Heart right ventricle (tissue), 16 donors: Measurements from ENCODE around the gene UPF2. TPM values are rescaled to one million over a fixed set of nuclear protein-coding genes. Genes with fewer than 3 reads are reported as not detected.

ENCODE experiments used
- ATAC-seq, 8 donors: fragments of 200-7000 bp; cut with Tn5 transposase; one replicate each; pipeline ENCODE4 v1.9.1; 2020; ENCODE audit warnings: mild to moderate bottlenecking in 8 of 8, moderate library complexity in 8 of 8, moderate number of reproducible peaks in 1 of 8
- DNase-seq, 2 donors: peaks; one replicate each; pipeline ENCODE4 v3.0.0-alpha.2; 2020
- H3K27ac ChIP-seq, 10 donors: fragments of 200-600 bp; sonication (generic) in 2 of 10; one replicate each; pipeline versions ENCODE4 v1.5.0 to v1.8.0; 2020 to 2022; ENCODE audit warnings: mild to moderate bottlenecking in 3 of 10
- H3K27me3 ChIP-seq, 7 donors: fragments of 200-600 bp; one replicate each; pipeline ENCODE4 v1.8.0; 2021 to 2022; ENCODE audit warnings: mild to moderate bottlenecking in 2 of 7
- H3K36me3 ChIP-seq, 9 donors: fragments of 200-600 bp; sonication (generic) in 1 of 9; one replicate each; pipeline versions ENCODE4 v1.5.0 to v1.8.0; 2020 to 2022; ENCODE audit warnings: mild to moderate bottlenecking in 2 of 9
- H3K4me1 ChIP-seq, 9 donors: fragments of 200-600 bp; sonication (generic) in 1 of 9; one replicate each; pipeline versions ENCODE4 v1.5.0 to v1.8.0; 2020 to 2022; ENCODE audit warnings: mild to moderate bottlenecking in 4 of 9
- H3K4me3 ChIP-seq, 10 donors: fragments of 200-600 bp; sonication (generic) in 2 of 10; one replicate each; pipeline versions ENCODE4 v1.5.0 to v1.8.0; 2020 to 2022; ENCODE audit warnings: mild to moderate bottlenecking in 7 of 10, moderate library complexity in 2 of 10
- H3K9me3 ChIP-seq, 11 donors: fragments of 200-600 bp in 10 of 11; sonication (generic) in 2 of 11; one replicate each; pipeline versions ENCODE4 v1.5.0 to v1.8.0; 2013 to 2022; ENCODE audit warnings: mild to moderate bottlenecking in 2 of 11, control low read depth in 1 of 11, moderate library complexity in 1 of 11
- CTCF ChIP-seq, 9 donors: fragments of 200-600 bp; sonication (generic) in 2 of 9; IDR thresholded peaks; one replicate each; pipeline versions ENCODE4 v1.5.0 to v1.8.0; 2021 to 2022; ENCODE audit warnings: antibody characterized with exemption in 9 of 9, mild to moderate bottlenecking in 5 of 9, moderate library complexity in 1 of 9
- WGBS, 2 donors: extraction: QIAGEN DNeasy Blood & Tissue Kit; methylation state at CpG; one replicate each; pipeline ENCODE4 v1.1.7; 2013; ENCODE audit warnings: inconsistent platforms in 1 of 2; 5-methylcytosine and 5-hydroxymethylcytosine counted together
- intact Hi-C, 10 donors: fragments of 100-400 bp; cut with DNase I; formaldehyde crosslinking; loops; one replicate each; pipeline versions ENCODE4 v1.11.1 to v1.14.2; 2022
- polyA plus RNA-seq, 2 donors: library from polyadenylated mRNA; stranded (reverse); fragments of 200-250 nt; gene quantifications; one replicate each; pipeline ENCODE4 v1.2.3, GENCODE V29; 2013
- total RNA-seq, 10 donors: library from RNA; stranded (reverse); fragmentation: NEBNext Ultra II Directional in 3 of 10; extraction: Animal tissue kit (Norgen Biotek cat#: 25700) in 3 of 10; gene quantifications; one replicate each; pipeline versions ENCODE4 v1.2.1 to v1.2.4, GENCODE V29; 2021 to 2023
- donor health status: Arrhythmogenic right ventricular cardiomyopathy.
- donor health status: ischemic (EF 13 %, LVEDD 7.1; RV severe dilation, severe dysfunction).
- donor health status: healthy with polysubstance abuse.
- donor health status: DM: no; HTN: yes; CAD: no.
- donor health status: DM: no; HTN: no; CAD: no.
- donor health status: ischemic (EF 25% LVEDD 6.9; RV normal size, moderate dysfunction).
- donor health status: ischemic (EF 25% LVEDD 5.7; RV mildly dilated, moderate dysfunction).
- donor health status: healthy.
- donor health status: DM: yes; HTN: yes; CAD: no.
- donor health status: Ischemic cardiomyopathy.
- donor health status: ischemic (EF 35%, LVEDD 5.7; RV mildly dilated, moderate dysfunction).
- donor health status: nonischemic (EF 11% LVEDD 7.7; RV severe dilation, severe dysfunction).
- donor health status: DM: yes; HTN: yes; CAD: no.
- donor health status: PGD.
- donor health status: ischemic (EF 29% LVEDD 5.4; RV normal size, mild dysfunction).
- donor health status: nonischemic (EF 23%, LVEDD 6.1; RV moderate dilation, normal function).

UPF2 gene
- total and polyA plus RNA-seq, 12 donors: 7.9 to 20.2 (median 15.3) TPM

DNA sequence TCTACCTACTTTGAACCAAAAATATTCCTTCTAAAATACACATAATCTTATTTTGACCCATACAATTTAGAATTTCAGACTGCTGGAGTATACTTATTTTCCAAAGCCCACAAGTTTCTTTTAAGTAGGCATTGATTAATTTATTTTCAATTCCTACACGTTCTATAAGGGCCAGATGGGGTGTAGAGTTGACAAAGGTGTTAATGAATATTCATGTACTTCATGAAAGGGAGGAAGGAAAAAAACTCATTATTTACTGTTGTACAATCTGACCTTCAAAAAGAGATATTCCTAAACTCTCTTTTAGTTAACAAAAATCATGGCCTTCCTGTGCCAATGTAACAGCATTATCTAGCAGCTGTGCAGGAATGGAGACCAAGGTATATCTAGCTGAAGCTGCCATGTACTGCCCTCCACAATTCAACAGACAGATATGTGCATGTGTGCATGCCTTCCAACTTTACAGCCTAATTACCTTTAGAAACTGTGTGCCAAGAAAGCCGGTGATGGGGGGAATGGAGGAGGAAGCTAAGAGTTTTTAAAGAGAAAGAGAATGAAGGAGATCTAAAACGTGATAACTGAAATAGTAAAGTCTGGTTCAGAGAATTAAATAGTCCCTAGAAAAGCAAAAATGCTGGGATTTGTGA, 108.9 kb downstream of the UPF2 start:
- Histone ChIP-seq H3K9me3 (no peaks in the 10 kb centered on the region), H3K4me3 (no peak overlapping the region), H3K27ac (no peak overlapping the region), H3K4me1 (no peaks in the 10 kb centered on the region), H3K27me3 (no peaks in the 10 kb centered on the region), H3K36me3 (peaks cover 0 to 99% (median 47%) of the 10 kb centered on the region in 9 donors)
- 78 to 80% methylated on average over 3 of the region's 3 CpGs for WGBS, 2 donors
- TF ChIP-seq CTCF (IDR thresholded peaks at IDR 0.05): no peak
- intact Hi-C loops: no loop called here
- DNase-seq (no peak), ATAC-seq (no peak)

GRCh38 chr10:11931038-11931437, 111.6 kb downstream of the UPF2 start:
- Histone ChIP-seq H3K4me3 (no peak overlapping the region), H3K4me1 (no peaks in the 10 kb centered on the region), H3K27me3 (no peaks in the 10 kb centered on the region), H3K36me3 (peaks cover 0 to 99% (median 54%) of the 10 kb centered on the region in 9 donors), H3K9me3 (no peaks in the 10 kb centered on the region), H3K27ac (no peak overlapping the region)
- intact Hi-C loops: no loop called here
- 96% methylated on average over 4 of the region's 4 CpGs for whole genome bisulfite sequencing, 2 donors
- no peak for TF ChIP-seq CTCF (IDR thresholded peaks at IDR 0.05)
- DNase-seq (no peak), ATAC-seq (no peak)

DNA sequence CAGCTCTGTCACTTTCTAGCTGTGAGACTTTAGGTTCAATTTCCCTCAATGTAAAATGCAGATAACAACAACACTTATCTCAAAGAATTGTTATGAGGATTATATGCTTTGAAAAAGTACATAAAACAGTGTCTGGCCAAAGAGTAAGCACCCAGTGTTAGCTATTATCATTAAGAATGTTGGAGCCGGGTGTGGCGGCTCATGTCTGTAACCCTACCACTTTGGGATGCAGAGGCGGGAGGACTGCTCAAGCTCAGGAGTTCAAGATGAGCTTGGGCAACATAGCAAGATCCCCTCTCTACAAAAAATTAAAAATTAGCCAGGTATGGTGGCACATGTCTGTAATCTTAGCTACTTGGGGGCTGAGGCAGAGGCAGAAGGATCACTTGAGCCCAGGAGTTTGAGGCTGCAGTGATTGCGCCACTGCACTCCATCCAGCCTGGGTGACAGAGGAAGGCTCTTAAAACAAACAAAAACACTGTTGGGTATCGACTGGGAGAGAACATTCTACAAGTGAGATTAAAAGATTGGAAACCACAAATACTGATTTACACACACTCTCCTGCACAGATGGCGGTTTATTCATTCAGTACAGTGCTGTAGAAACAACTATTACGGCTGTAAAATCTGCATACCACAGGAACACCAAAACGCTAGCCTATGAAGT, 112.2 kb downstream of the UPF2 start:
- intact Hi-C loops: no loop called here
- no peak overlapping the region for H3K27ac ChIP-seq
- H3K4me1 ChIP-seq: no peaks in the 10 kb centered on the region
- ATAC-seq (no peak), DNase-seq (no peak)
- TF ChIP-seq CTCF (IDR thresholded peaks at IDR 0.05): no peak
- peaks cover 0 to 99% (median 53%) of the 10 kb centered on the region in 9 donors for H3K36me3 ChIP-seq
- no peaks in the 10 kb centered on the region for H3K9me3 ChIP-seq
- H3K27me3 ChIP-seq: no peaks in the 10 kb centered on the region
- WGBS, 2 donors: 95 to 96% methylated on average over 8 of the region's 8 CpGs
- no peak overlapping the region for H3K4me3 ChIP-seq

DNA sequence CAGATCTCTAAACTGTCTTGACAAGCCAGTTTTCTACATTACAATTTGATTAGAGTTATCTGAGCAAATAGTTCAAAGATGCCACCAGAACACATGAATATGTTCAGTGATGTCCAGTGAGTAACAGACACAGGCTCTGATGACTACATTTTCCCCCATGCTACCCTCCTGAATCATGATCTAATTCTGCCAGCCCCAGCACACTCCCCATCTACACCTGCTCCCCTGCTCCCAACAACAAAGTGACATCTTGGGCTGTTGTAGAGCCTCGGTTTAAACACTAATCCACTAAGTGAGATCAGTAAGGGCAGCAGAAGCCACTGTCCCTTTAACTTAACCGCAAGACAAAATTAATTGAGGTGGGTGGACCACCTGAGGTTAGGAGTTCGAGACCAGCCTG, 114.9 kb downstream of the UPF2 start:
- no peak for ATAC-seq
- no peak overlapping the region for H3K4me3 ChIP-seq
- H3K27me3 ChIP-seq: no peaks in the 10 kb centered on the region
- no peaks in the 10 kb centered on the region for H3K9me3 ChIP-seq
- TF ChIP-seq CTCF (IDR thresholded peaks at IDR 0.05): no peak
- 97% methylated on average over 3 of the region's 3 CpGs for WGBS, 2 donors
- intact Hi-C loops: no loop called here
- peaks cover 0 to 98% (median 46%) of the 10 kb centered on the region in 9 donors for H3K36me3 ChIP-seq
- DNase-seq: no peak
- no peak overlapping the region for H3K27ac ChIP-seq
- no peaks in the 10 kb centered on the region for H3K4me1 ChIP-seq
